Coronary artery (tissue), 2 donors: ENCODE measurements around the gene NNMT.

Experiments used
- DNase-seq: peaks from one replicate; pipeline ENCODE4 v3.0.0-alpha.2; 2017; ENCODE audit warnings: low spot score
- H3K27ac ChIP-seq, 2 donors: fragments of 200-600 bp; sonication (generic); one replicate each; pipeline ENCODE4 v1.5.1; 2016 to 2019
- H3K4me3 ChIP-seq: fragments of 200-600 bp; sonication (generic); 2 replicates; pipeline ENCODE4 v1.5.1; 2016; ENCODE audit warnings: mild to moderate bottlenecking, moderate library complexity
- CTCF ChIP-seq: fragments of 200-600 bp; sonication (generic); IDR thresholded peaks from one replicate; pipeline ENCODE4 v1.5.1; 2019; ENCODE audit warnings: antibody characterized with exemption

Gene NNMT

GRCh38 chr11:114284021-114284420 lies 12.2 kb upstream of the NNMT start:
- Histone ChIP-seq H3K27ac (no peak overlapping the region), H3K4me3 (no peak overlapping the region)
- no peak for TF ChIP-seq CTCF
- no peak for DNase-seq

- no peak for DNase-seq
- TF ChIP-seq CTCF = no peak
- Histone ChIP-seq H3K4me3 (no peak overlapping the region), H3K27ac (no peak overlapping the region)
Observed at GRCh38 chr11:114284914-114285313, 11.3 kb upstream of the NNMT start.

GRCh38 chr11:114285599-114285998 lies 10.6 kb upstream of the NNMT start:
- TF ChIP-seq CTCF = no peak
- no peak overlapping the region for H3K27ac ChIP-seq
- DNase-seq = no peak
- no peak overlapping the region for H3K4me3 ChIP-seq

GRCh38 chr11:114286229-114286628 lies 10.0 kb upstream of the NNMT start:
- Histone ChIP-seq H3K27ac (no peak overlapping the region), H3K4me3 (no peak overlapping the region)
- TF ChIP-seq CTCF = no peak
- DNase-seq = no peak

GRCh38 chr11:114287154-114287553 lies 9.0 kb upstream of the NNMT start:
- DNase-seq = no peak
- Histone ChIP-seq H3K4me3 (no peak overlapping the region), H3K27ac (no peak overlapping the region)
- no peak for TF ChIP-seq CTCF

GRCh38 chr11:114288136-114288535 lies 8.1 kb upstream of the NNMT start:
- H3K27ac ChIP-seq = no peak overlapping the region
- H3K4me3 ChIP-seq = no peak overlapping the region
- no peak for TF ChIP-seq CTCF
- DNase-seq = no peak

- DNase-seq = no peak
- no peak overlapping the region for H3K27ac ChIP-seq
- H3K4me3 ChIP-seq = no peak overlapping the region
- TF ChIP-seq CTCF = no peak
Observed at GRCh38 chr11:114289779-114290178, 6.4 kb upstream of the NNMT start.
